Right lobe of liver (tissue), 4 donors: ENCODE results near the gene ATMIN.

ENCODE experiments used
- POLR2A ChIP-seq: fragments of 450-650 bp; IDR thresholded peaks from one replicate; pipeline ENCODE4 v1.6.1; 2017; ENCODE audit warnings: antibody characterized with exemption, mild to moderate bottlenecking
- TF ChIP-seq, protein P1 (sequence below), 4 donors: fragments of 200-600 bp in 3 of 4; fragments of 450-650 bp in 1 of 4; IDR thresholded peaks; one replicate each; pipeline versions ENCODE4 v1.5.1 to v1.8.0; 2016 to 2022; ENCODE audit warnings: antibody characterized with exemption in 4 of 4, mild to moderate bottlenecking in 2 of 4
- donor health status: DM: no; HTN: no; CAD: no.
- donor health status: DM: no; HTN: no; CAD: no.
- donor health status: DM: no; HTN: yes; CAD: no.

DNA sequence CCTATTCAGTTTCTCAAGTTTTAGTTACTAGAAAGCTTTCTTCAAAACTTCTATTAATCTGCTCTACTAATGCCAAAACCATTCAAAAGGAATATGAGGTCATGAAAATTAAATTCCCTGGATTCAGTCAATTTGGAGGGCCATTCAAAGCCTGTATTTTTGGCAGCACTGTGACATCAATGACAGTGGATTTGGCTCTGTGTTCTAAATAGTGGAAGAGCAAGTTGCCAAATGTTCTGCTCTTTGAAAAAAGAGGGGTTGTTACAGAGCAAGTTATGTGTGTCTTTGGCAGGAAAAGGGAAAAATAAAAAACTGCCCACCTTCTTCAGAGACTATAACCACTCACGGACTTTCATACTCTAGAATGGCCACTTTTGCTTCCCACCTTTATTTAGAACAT lies 44.6 kb downstream of the ATMIN start:
- no peak for TF ChIP-seq POLR2A
- TF ChIP-seq, protein P1, sequence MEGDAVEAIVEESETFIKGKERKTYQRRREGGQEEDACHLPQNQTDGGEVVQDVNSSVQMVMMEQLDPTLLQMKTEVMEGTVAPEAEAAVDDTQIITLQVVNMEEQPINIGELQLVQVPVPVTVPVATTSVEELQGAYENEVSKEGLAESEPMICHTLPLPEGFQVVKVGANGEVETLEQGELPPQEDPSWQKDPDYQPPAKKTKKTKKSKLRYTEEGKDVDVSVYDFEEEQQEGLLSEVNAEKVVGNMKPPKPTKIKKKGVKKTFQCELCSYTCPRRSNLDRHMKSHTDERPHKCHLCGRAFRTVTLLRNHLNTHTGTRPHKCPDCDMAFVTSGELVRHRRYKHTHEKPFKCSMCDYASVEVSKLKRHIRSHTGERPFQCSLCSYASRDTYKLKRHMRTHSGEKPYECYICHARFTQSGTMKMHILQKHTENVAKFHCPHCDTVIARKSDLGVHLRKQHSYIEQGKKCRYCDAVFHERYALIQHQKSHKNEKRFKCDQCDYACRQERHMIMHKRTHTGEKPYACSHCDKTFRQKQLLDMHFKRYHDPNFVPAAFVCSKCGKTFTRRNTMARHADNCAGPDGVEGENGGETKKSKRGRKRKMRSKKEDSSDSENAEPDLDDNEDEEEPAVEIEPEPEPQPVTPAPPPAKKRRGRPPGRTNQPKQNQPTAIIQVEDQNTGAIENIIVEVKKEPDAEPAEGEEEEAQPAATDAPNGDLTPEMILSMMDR (IDR thresholded peaks at IDR 0.05) = no peak
